ENCODE results near the gene KBTBD13.

DNA sequence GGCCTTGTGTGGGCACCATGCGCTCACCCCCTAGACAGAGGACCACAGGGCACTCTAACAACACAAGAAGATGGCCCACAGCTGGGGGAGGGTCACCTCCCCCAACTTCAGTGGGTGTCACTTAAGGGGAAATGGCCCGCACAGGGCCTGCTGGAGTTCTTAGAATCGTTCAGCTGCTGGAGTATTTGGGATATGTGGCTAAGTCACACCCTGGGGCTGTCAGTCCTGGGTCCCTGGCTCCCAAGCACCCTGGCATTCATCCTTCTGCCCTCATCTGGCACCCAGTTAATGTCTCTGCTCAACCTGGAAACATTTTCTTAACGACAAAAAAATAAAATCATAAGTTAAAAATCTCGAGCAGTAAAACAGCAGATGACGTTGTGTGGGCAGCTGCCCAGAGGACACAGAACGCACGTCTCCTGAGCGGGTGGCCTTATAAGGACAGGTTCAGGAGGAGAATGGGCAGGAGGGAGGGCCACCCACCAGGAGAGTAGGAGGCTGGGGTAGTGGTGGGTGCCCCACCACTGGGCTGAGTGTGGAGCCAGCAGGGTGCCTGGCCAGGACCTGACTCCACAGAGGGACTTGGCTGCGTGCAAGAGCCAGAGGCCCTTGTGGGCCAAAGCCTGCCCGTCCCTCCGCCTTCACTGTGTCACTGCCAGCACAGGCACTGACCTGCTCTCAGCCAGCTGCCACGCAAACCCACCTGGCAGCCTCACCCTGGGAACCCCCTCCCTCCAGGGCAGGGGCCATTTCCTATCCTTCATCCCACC is 11.5 kb downstream of the KBTBD13 start:
- peak in 1 of 2 donors; percentile 53 for TF ChIP-seq POLR2A (IDR thresholded peaks at IDR 0.05)
- TF ChIP-seq, protein P1, sequence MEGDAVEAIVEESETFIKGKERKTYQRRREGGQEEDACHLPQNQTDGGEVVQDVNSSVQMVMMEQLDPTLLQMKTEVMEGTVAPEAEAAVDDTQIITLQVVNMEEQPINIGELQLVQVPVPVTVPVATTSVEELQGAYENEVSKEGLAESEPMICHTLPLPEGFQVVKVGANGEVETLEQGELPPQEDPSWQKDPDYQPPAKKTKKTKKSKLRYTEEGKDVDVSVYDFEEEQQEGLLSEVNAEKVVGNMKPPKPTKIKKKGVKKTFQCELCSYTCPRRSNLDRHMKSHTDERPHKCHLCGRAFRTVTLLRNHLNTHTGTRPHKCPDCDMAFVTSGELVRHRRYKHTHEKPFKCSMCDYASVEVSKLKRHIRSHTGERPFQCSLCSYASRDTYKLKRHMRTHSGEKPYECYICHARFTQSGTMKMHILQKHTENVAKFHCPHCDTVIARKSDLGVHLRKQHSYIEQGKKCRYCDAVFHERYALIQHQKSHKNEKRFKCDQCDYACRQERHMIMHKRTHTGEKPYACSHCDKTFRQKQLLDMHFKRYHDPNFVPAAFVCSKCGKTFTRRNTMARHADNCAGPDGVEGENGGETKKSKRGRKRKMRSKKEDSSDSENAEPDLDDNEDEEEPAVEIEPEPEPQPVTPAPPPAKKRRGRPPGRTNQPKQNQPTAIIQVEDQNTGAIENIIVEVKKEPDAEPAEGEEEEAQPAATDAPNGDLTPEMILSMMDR (IDR thresholded peaks at IDR 0.05): no peak
